GOT3 (cell line): ENCODE results near the gene HOATZ.

Experiments used
- DNase-seq: peaks from one replicate; lab custom pipeline; 2025; ENCODE audit warnings: mixed read lengths; lab: John Stamatoyannopoulos, UW

Gene HOATZ

DNA sequence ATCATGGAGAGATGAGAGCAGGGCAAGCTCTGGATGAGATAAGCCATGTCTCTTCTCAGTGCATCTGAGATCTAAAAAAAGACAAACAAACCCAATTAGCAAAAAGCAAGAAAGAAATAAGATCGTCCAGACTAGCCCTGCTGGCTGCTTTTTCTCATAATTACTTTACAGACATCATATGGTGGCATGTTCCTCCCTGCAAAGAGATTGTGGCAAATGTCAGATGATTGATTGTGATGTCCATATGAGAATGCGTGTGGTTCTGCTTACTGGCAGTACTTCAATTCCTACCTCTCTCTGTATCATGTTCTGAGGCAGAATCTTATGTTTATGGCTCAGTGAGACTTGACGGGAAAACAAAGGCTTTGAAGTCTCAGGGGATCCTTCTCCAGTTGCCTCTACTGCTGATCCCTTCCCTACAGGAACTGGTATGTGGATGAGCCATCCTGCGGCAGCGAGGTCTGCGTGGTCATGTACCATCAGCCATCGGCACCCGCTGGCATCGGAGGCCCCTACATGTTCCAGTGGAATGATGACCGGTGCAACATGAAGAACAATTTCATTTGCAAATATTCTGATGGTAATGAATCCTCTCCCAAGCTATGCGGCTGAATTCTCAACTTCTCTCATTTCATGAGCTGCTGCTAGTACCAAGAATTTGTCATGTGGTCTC, 34.8 kb downstream of the HOATZ start:
- no peak for DNase-seq

DNA sequence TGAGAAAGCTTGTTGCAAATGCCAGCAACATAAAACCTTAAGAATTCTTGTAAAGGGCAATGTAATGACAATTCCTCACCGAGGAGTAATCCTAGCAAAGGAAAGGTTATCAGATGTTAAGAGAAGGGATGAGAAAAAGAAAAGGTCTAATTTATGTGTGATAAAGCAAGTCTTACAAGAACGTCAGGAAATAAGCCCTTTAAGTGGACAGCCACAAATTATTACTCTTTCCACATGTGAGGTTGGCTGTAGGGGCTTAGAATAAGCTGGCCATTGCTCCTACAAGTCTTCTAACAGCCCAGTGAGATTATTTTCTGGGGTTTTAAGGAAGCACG, 35.3 kb downstream of the HOATZ start:
- no peak for DNase-seq

DNA sequence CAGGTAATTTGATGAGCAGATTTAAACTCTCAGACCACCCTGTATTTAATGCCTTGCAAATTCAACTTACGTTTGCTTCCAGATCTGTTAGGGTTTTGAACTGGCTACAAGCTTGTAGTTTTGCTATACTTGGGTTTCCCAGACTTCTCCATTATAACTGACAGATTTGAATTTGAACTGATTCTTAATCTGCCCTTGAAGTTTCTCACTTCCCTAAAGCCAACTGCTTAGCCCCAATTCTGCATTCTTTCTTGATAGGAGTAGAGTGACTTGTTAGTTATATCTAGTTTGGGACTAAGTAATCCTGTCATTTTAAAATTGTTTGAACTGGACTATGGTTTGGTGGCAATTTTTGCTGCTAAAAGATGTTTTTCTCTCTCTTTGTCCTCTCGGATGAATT, 35.7 kb downstream of the HOATZ start:
- DNase-seq: no peak

DNA sequence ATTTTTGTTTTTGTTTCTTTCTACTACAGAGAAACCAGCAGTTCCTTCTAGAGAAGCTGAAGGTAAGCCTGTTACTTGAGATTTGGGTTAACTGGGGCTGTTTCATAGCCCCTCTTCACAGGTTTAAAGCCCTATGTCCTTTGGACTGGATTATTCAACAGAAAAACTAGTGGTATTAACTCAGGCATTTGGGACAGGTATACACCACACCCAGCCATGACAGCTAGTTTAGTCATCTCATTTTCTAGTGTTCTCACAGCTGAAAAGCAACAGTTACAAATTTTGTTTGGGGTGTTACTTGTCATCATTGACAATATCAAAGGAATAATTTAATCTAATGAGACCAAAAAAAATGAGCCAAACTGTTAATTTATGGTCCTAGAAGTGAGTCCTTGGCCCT, 40.0 kb downstream of the HOATZ start:
- no peak for DNase-seq

DNA sequence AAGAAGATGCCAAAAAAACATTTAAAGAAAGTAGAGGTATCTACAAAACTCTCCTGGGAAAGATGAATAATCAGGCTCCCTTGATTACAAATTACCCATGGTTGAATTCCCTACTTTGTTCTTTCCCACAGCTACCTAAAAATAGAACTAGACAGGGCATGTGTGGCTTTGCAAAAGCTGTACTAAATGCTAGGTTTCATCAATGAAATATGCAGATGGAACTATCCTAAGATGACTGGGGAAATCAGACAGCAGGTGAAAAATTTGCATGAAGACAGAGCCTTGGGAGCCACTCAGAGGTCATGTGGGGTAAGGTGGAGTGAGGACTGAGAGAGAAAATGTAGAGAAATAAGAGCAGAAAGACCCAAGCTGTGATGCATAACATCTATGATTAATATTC, 40.7 kb downstream of the HOATZ start:
- DNase-seq: no peak

DNA sequence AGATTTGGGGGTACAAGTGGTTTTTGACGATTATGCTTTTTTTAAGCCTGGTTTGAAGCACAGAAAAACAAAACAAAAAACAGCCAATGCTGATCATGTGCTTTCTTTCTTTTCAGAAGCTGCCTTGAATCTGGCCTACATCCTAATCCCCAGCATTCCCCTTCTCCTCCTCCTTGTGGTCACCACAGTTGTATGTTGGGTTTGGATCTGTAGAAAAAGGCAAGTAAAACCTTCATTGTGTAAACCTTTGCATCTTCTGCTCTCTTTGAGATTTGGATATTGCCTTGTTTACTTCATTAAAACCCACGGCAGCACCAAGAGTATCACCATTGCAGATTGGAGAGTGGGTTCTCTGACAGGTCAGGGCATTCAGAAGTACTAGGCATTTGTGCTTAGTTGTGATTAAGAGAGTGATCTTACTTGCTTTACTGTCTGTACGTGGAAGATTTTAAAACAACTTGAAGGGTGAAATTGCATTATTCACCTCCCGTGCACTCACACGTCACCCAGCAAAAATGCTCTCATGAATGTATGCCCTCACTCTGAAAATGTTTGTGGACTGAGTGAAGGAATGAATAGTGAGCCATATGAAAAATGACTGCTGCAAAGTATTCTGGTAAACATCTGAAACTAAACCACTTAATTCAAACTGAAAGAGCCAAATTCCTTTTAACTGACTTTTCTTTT, 43.0 kb downstream of the HOATZ start:
- no peak for DNase-seq

DNA sequence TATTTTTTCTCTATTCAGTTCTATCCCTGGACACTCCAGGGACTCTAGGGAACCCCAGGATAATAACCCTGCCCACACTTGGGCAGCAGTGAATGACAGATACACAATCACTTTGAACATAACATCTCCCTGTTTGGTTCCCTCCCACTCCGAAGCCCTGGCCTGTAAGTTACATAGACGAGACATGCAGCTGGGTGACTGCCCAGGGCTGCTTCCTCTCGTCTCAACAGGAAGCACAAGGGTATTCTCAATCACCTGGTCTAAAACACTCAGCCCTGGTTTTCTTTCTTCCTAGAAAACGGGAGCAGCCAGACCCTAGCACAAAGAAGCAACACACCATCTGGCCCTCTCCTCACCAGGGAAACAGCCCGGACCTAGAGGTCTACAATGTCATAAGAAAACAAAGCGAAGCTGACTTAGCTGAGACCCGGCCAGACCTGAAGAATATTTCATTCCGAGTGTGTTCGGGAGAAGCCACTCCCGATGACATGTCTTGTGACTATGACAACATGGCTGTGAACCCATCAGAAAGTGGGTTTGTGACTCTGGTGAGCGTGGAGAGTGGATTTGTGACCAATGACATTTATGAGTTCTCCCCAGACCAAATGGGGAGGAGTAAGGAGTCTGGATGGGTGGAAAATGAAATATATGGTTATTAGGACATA, 45.4 kb downstream of the HOATZ start:
- DNase-seq: no peak

DNA sequence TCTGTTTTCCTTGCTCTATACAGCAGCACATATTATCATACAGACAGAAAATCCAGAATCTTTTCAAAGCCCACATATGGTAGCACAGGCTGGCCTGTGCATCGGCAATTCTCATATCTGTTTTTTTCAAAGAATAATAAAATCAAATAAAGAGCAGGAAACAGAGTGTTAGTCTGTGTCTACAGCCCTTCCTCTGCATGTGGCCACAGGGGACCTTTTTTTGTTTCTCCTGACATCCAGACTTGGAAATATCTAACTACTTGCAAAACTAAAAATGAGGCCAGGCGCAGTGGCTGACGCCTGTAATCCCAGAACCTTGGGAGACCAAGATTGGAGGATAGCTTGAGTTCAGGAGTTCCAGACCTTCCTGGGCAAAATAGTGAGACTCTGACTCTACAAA, 46.2 kb downstream of the HOATZ start:
- DNase-seq: no peak

DNA sequence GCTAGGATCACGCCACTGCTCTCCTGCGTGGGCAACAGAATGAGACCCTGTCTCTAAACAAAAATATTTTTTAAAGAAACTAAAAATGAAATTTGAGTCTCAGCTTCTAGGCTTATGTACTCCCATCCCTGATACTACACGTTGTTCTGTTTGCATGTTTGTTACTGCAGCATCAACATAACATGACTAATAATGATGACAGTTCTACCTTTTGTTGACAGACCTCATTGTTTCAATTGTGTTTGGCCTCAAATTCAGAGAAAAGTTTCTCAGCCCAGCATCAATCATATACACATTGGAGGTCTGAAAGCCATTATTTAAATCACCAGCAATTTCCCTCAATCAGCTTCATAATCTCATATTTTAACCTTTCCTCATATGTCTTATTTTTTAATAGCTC, 46.7 kb downstream of the HOATZ start:
- DNase-seq: no peak

DNA sequence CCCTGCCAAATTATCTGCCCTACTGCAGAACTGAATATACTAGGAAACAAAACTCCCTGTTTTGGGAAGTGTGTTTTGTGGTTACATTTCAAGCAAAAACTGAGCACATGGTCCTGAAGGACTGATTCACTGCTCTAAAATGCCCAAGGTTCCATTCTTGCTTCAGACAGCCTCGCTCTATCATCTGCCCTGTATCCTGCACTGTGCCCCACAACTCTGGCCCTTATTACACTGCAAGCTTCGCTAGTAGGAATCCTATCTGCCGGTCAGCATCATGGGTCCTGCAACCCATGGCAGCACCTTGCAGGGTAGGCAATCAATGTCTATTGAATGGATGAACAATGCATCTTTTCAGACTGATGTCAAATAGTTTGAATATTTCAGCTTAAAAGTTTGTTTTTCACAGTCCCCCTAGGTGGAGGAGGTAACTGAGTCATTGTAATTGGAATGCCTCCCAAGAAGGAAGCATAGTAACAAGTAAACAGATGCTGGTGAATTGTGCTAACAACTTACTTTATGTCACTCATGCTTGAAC, 47.3 kb downstream of the HOATZ start:
- DNase-seq: no peak

DNA sequence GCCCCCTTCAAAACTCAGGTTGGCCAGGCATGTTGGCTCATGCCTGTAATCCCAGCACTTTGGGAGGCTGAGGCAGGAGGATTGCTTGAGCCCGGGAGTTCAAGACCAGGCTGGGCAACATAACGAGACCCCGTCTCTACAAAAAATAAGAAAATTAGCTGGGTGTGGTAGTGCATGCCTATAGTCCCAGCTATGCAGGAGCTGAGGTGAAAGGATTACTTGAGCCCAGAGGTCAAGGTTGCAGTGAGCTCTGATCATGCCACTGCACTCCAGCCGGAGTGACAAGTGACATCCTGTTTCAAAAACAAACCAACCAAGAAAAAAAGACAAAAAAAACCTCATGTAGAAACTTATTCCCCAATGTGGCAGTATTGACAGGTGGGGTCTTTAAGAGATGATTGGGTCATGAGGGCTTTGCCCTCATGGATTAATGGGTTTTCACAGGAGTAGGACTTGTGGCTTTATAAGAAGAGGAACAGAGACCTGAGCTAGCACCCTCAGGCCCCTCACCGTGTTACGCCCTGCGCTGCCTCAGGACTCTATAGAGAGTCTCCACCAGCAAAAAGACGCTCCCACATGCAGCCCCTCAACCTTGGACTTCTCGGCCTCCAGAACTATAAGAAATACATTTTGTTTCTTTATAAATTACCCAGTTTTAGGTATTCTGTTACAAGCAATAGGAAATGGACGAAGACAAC, 48.3 kb downstream of the HOATZ start:
- DNase-seq: no peak

DNA sequence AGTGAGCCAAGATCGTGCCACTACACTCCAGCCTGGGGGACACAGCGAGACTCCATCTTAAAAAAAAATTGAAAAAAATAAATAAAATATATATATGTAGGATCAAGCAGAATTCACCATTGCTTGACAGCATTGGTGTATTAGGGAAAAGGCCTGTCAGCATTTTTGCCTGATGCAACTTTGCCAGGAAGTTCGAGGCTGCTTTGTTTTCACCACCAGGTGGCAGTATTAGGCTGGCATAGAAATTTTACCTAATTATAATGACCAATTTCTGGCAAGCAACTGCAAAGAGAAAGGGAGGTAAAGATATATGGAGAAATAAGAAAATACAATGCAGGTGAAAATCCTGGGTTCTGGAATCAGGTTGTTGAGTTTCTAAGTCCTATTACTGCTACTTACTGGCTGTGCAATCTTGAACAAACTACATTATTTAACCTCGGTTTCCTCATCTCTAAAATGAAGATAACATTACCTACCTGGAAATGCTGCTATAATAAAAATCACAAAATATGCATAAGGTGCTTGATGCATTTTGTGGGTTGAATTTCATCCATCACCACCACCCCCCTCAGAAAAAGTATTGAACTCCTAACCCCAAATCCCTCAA, 50.6 kb downstream of the HOATZ start:
- no peak for DNase-seq

DNA sequence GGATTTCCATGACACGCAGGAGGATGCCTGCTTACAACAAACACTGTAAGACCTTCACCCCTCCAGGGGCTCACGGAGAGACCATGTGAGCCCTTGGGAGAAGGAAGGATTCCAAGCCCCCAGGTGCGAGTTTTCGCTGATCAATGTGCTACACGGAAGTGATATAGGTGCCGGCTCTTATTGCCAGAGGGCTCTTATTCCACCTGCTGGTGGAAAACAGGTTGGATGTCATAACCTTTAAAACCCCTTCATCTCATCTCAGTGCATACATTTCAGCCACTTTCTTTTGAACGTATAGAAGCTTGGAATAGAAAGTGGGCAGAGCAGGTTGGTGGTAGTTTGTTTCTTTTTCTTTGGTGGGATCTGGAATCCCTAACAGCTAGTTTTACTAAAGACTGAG, 51.7 kb downstream of the HOATZ start:
- no peak for DNase-seq

DNA sequence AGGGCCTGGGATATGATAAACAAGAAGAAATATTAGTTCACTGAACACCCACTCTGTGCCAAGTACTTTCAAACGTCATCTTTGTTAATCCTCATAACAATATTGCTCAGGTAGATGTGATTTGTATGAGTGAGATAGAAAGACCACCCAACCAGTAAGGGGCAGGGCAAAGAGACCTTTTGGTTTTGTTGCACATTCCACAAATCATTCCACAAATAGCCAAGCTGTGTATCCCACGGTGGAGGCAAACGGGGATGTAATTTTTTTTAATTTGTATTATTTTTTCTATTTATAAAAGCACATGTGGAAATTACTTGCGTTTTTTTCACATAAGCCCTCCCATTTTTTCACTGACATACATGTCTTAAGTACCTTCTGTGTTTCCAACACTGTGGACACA, 54.9 kb downstream of the HOATZ start:
- no peak for DNase-seq

DNA sequence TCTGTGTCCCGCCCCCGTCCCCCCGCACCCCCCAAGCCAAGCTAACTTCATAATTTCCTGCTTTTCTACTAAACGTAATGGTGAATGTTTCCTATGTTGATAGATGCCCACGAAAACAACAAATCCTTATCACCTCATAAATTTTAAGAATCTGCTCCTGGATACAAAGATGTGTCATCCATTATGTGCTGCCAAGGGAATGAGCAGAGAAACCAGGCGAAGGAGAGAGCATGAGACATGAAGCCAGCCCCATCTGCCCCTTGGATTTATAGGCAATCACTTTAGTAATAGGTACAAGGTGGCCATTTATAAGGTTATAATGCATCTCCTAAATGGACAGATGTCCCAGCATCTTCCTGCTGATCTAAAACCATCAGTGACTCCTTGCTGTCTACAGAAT, 56.2 kb downstream of the HOATZ start:
- no peak for DNase-seq

DNA sequence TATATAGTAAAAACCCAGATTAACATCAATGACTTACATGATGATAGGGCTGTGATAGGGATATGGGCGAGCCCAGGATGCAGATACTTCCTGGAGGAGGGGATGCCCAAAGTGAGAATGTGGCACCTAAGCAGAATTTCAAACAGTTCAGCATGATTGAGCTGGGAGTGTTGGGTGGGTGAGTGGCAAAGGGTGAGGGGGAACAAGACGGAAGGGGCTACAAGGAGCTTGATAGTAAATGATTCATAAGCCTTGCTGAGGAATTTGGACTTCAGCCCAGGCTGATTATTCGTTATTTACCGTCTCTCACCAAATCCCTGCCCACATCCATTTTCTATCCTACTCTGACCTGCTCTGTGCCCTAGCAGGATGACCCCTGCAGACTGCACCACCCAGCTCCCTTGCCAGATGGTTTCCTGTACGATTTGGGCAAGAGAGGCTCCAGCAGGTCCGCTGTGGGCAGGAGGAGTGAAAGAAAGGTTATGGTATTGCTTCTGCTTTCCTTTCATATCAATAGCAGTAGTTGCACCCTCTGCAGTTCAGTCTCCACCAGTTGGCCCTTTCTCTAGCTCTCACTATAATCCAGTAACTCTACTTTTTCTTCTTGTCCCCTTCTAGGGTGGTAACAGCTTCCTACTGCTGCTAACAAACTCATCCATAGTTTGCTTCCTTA, 57.4 kb downstream of the HOATZ start:
- no peak for DNase-seq

DNA sequence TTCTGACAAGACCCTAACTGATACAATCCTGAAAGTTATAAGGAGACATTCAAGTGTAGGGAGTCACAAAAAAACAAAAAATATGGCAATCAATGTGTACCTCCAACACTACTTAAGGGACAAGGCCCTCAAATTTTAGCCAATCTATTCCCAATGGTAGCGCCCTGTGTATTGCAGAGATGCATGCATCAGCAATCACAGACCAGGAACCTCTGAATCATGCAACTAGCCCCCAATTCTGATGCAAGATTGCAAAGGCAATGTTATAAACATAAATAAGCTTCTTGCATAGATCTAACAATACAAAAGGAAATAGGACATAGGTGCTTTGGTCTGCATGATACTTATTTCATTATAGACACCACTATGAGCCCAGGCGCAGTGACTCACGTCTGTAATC, 58.0 kb downstream of the HOATZ start:
- DNase-seq: no peak

DNA sequence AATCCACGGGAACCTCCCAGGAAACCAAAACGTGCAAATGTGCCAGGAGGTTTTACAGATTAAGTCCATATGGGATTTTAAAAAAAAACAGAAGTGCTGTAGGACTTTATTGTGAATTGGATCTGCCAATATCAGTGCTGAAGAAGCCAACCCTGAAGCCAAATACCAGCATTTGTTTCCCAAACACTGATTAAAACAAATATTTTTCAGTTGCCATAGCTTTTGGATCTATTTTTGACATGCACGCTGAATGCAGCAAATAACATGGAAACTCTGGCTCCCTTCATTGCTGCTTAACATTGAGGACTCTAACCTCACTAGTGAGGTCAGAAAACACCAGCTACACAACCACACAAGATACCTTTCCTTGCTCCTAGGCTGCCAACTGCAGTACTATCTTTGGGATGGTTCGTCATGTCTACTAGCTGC, 59.3 kb downstream of the HOATZ start:
- no peak for DNase-seq

DNA sequence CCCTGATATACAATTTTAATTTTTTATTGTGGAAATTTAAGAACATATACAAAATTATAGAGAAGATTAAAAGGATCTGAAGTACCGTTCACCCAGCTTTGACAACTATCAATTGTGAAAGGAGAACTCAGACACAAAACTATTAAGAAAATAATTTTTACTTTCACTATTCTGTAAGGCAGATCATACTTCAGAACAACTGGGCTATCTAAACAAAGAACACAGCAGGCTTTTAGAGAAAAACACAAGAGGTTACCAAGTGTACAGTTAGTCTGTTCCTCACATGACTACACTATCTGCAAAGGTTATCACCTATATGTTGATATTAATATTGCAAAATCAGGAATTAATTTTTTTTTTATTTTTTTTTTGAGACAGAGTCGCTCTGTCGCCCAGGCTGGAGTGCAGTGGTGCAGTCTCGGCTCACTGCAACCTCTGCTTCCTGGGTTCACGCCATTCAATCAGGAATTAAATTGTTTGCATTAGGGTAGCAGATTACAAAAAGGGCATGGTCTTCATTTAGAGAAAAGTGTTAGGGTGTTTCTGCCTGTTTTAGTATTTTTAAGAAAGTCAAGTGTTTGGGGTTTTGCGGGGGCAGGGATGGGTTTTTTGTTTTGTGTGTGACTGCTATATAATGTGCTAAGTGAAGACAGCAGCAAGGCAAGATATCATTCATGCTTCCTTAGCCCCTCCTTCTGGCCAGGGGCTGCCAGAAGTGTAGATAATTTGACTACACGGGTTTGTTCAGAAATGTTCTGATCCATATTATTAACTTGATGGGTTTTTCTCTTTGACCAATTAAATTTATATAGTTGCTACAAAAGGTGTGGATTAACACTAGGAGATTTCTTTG, 60.0 kb downstream of the HOATZ start:
- DNase-seq: no peak

DNA sequence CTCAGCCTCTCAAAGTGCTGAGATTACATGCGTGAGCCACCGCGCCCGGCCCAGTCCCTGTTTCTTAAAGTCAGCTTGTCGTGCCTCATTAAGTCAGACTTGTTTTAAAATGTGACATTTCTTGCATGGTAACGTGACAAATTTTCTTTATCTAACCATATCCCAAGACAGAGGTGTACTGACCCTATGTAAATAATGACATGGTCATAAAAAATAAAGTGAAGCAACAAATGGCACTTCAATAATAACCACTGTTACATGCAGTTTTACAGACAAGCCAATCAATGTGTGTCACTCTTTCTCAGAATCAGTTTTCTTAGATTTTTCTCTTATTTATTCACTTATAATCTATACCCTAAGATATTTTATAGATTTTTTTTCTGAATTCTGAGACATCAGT, 61.2 kb downstream of the HOATZ start:
- DNase-seq: no peak

DNA sequence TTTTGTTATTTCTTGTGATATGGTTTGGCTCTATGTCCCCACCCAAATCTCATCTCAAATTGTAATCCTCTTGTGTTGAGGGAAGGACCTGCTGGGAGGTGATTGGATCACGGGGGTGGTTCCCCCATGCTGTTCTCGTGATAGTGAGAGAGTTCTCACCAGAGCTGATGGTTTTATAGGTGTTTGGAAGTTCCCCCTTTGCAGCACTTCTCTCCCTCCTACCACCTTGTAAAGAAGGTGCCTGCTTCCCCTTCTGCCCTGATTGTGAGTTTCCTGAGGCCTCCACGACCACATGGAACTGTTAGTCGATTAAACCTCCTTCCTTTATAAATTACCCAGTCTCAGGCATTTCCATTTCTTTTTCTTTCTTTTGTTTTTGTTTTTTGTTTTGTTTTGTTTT, 63.2 kb downstream of the HOATZ start:
- DNase-seq: no peak
